ENCODE results near the gene DDX20.

Gene DDX20

DNA sequence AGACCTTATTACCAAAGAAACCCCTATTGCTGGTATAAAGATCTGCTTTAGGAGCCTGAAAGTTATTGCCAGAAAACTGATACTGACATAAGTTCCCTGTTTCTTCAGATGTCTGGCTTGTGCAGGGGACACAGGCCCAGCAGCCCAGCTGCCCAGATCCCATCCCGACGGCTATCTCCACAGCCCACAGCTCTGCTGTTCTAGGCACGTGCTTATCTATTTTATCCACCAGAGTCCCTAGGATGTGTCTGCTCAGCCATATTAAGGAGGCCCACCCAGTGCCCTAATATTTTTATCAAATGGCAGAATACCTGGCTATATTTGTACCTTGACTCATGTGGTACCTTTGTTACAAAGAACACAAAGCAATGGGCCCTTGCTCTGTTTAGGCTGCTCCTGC lies 58.9 kb downstream of the DDX20 start:
- DNase-seq (ENCODE audit: low spot score): no peak
- TF ChIP-seq, protein P1, sequence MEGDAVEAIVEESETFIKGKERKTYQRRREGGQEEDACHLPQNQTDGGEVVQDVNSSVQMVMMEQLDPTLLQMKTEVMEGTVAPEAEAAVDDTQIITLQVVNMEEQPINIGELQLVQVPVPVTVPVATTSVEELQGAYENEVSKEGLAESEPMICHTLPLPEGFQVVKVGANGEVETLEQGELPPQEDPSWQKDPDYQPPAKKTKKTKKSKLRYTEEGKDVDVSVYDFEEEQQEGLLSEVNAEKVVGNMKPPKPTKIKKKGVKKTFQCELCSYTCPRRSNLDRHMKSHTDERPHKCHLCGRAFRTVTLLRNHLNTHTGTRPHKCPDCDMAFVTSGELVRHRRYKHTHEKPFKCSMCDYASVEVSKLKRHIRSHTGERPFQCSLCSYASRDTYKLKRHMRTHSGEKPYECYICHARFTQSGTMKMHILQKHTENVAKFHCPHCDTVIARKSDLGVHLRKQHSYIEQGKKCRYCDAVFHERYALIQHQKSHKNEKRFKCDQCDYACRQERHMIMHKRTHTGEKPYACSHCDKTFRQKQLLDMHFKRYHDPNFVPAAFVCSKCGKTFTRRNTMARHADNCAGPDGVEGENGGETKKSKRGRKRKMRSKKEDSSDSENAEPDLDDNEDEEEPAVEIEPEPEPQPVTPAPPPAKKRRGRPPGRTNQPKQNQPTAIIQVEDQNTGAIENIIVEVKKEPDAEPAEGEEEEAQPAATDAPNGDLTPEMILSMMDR (IDR thresholded peaks at IDR 0.05; ENCODE audit: extremely low read depth, missing control alignments): no peak

Measured in GM20000 (cell line).